Neural cell (in vitro differentiated cells): Measurements from ENCODE around the gene KRTCAP2.

Experiments used
- CTCF ChIP-seq: fragments of 450-650 bp; IDR thresholded peaks from 2 replicates; pipeline ENCODE4 v1.5.1; 2014; ENCODE audit warnings: antibody characterized with exemption, mild to moderate bottlenecking, moderate library complexity; ENCODE audit not compliant: poor library complexity, severe bottlenecking
- EZH2 ChIP-seq: fragments of 200-600, 300-800 bp; shearing (Covaris generic), sonication (generic); IDR thresholded peaks from 2 replicates; pipeline ENCODE4 v1.6.1; 2014; ENCODE audit warnings: antibody characterized with exemption, low read length, borderline replicate concordance, mild to moderate bottlenecking; ENCODE audit not compliant: insufficient read depth, poor library complexity, severe bottlenecking
- POLR2AphosphoS5 ChIP-seq: IDR thresholded peaks from 2 replicates; pipeline ENCODE4 v1.6.1; 2012
- SMC3 ChIP-seq: fragments of 450-650 bp; conservative IDR thresholded peaks from 2 replicates; pipeline ENCODE4 v1.6.1; 2014; ENCODE audit warnings: antibody characterized with exemption, mild to moderate bottlenecking, moderate library complexity; ENCODE audit not compliant: poor library complexity

GRCh38 chr1:155158991-155159390 is 14.1 kb downstream of the KRTCAP2 start:
- TF ChIP-seq CTCF (no peak), EZH2 (no peak), SMC3 (no peak), POLR2AphosphoS5 (no peak)
